ENCODE results near the gene KCNN1.

DNA sequence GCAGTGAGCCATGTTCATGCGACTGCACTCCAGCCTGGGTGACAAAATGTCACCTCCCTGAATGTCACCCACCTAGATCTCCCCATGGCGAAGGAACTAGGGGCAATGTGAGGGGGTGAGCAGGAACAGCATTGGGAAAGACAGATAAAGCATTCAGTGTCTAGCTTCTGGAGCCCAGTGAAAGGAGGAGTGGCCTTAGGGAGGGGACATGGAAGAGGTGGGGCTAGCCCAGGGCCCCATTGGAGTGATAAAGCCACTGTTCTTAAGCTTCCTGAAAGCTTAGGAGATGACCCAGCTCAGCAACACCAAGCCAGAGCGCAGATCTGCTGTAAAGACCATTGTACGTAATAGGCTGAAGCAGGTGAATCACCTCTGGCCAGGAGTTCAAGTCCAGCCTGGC is 13.0 kb upstream of the KCNN1 start:
- TF ChIP-seq CTCF (IDR thresholded peaks at IDR 0.05) (no peak), POLR2A (IDR thresholded peaks at IDR 0.05) (no peak)
